Neural crest cell (in vitro differentiated cells): ENCODE measurements around the gene SORCS2. TPM values are rescaled to one million over a fixed set of nuclear protein-coding genes. Genes with fewer than 3 reads are reported as not detected.

ENCODE experiments used
- DNase-seq: peaks from one replicate; pipeline ENCODE4 v3.0.0; 2021; ENCODE audit warnings: low read depth, mixed read lengths, low spot score
- H3K27ac Mint-ChIP-seq: one replicate; pipeline ENCODE4 v1.8.0; 2021; ENCODE audit warnings: mild to moderate bottlenecking, mixed read lengths; ENCODE audit not compliant: unreplicated experiment
- H3K27me3 Mint-ChIP-seq: 2 replicates; pipeline ENCODE4 v1.8.0; 2021; ENCODE audit warnings: low read depth, mild to moderate bottlenecking, mixed read lengths
- H3K36me3 Mint-ChIP-seq: 2 replicates; pipeline ENCODE4 v1.8.0; 2021; ENCODE audit warnings: low read depth, mild to moderate bottlenecking, mixed read lengths
- H3K4me1 Mint-ChIP-seq: 2 replicates; pipeline ENCODE4 v1.8.0; 2021; ENCODE audit warnings: mixed read lengths
- H3K4me3 Mint-ChIP-seq: one replicate; pipeline ENCODE4 v1.8.0; 2021; ENCODE audit warnings: mild to moderate bottlenecking, mixed read lengths
- H3K9me3 Mint-ChIP-seq: 2 replicates; pipeline ENCODE4 v1.8.0; 2021; ENCODE audit warnings: mixed read lengths
- total RNA-seq: library from RNA; stranded (reverse); gene quantifications from 2 replicates; pipeline ENCODE4 v1.2.1, GENCODE V29; 2021
- TF ChIP-seq, protein P1 (sequence below): fragments of 200-600 bp; sonication (generic); conservative IDR thresholded peaks from 2 replicates; pipeline ENCODE4 v1.5.0; 2021; ENCODE audit warnings: antibody characterized with exemption, mild to moderate bottlenecking

The SORCS2 gene
- total RNA-seq, 1 donor from 2014 or later, result 1.1 TPM

DNA sequence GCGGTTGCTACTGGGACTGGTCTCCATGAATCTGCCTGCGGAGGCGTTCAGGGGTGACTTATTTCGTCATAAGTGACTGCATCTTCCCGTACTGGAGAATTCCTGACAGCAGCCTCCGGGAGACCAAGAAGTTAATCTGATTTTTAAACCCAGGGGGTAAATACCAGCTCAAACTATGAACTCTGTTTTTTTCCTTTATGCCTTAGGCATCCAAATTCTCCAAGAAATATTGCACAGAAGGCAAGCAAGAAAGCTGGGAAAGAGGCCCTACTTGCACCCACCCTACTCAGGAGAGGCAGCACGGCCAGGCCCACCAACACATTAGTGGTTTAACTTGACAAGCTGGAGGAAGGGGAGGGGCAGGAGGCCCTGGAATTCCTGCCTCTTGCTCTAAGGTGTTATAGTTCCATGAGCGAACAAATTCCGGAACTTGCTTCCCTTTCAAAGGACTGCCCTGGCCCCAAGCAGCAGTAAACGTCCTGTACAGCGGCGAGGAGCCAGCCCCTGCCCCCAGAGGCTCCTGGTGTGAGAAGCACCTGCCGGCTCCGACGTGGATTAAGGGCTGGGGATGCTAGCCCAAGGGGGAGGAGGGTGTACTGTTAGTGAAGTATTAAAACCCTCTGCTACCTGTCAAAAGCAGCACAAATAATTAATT lies 570.2 kb downstream of the SORCS2 start:
- Mint-ChIP-seq H3K36me3 (peaks cover 4% of the 10 kb centered on the region), H3K4me3 (no peak overlapping the region), H3K27ac (no peak overlapping the region), H3K9me3 (no peaks in the 10 kb centered on the region), H3K27me3 (no peaks in the 10 kb centered on the region), H3K4me1 (peaks cover 17% of the 10 kb centered on the region)
- TF ChIP-seq, protein P1, sequence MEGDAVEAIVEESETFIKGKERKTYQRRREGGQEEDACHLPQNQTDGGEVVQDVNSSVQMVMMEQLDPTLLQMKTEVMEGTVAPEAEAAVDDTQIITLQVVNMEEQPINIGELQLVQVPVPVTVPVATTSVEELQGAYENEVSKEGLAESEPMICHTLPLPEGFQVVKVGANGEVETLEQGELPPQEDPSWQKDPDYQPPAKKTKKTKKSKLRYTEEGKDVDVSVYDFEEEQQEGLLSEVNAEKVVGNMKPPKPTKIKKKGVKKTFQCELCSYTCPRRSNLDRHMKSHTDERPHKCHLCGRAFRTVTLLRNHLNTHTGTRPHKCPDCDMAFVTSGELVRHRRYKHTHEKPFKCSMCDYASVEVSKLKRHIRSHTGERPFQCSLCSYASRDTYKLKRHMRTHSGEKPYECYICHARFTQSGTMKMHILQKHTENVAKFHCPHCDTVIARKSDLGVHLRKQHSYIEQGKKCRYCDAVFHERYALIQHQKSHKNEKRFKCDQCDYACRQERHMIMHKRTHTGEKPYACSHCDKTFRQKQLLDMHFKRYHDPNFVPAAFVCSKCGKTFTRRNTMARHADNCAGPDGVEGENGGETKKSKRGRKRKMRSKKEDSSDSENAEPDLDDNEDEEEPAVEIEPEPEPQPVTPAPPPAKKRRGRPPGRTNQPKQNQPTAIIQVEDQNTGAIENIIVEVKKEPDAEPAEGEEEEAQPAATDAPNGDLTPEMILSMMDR, result no peak
- DNase-seq, result no peak

DNA sequence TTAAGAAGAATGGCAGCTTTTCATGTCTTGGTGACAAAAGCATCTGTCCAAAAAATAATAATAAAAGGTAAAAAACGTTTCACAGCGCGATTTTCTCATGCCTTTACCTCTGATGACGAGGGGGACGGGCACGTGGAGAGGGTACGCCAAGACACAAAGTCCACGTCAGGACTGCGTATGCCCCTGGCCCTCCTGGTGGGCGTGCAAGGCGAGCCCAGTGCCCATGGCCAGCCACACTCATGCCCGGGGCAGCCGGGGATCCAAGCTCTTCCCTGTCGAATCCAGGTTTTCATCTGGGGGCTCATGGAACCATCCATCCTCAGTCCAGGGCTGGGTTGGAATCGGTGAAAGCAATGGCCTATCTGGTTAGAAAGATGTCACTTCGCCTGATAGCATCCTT lies 570.8 kb downstream of the SORCS2 start:
- H3K4me1 Mint-ChIP-seq, result peaks cover 11% of the 10 kb centered on the region
- DNase-seq, result no peak
- TF ChIP-seq, protein P1, result no peak
- H3K9me3 Mint-ChIP-seq, result no peaks in the 10 kb centered on the region
- H3K36me3 Mint-ChIP-seq, result peaks cover 4% of the 10 kb centered on the region
- H3K27me3 Mint-ChIP-seq, result no peaks in the 10 kb centered on the region
- no peak overlapping the region for H3K27ac Mint-ChIP-seq
- H3K4me3 Mint-ChIP-seq, result no peak overlapping the region

DNA sequence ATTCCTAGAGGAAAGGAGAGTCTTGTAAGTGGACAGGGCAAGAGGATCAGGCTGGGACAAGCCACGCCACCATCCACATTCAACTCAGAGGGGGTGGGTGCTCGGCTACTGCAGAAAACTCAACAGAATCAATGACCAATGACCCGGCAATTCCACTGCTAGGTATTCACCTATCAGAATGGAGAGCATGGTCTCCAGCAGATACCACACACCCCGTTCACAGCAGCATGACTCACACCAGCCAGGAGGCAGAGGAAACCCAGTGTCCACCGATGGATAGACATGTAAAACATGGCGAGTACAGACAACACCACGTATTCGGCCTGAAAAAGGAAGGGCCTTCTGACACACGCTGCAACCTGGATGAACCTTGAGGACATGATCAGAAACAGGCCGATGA lies 571.5 kb downstream of the SORCS2 start:
- DNase-seq, result no peak
- TF ChIP-seq, protein P1, result no peak
- Mint-ChIP-seq H3K9me3 (no peaks in the 10 kb centered on the region), H3K4me1 (peaks cover 6% of the 10 kb centered on the region), H3K4me3 (no peak overlapping the region), H3K36me3 (peaks cover 4% of the 10 kb centered on the region), H3K27ac (no peak overlapping the region), H3K27me3 (no peaks in the 10 kb centered on the region)

DNA sequence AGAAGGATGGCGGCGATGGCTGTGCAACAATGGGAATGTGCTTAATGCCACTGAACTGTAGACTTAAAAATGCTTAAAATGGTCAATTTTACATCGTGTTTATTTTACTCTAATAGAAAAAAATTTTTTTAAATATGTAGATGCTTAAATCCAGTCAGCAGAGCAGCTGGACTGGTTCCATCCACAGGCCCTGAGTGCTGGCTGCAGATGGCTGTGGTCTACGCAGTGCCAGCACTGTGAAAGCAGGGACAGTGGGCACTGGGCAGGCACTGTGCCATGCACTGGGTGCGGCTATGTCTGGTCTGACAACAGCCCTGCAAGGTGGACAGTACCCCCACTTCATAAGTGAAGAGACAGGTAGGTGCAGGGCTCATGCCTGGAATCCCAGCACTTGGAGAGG lies 572.1 kb downstream of the SORCS2 start:
- no peak overlapping the region for H3K4me3 Mint-ChIP-seq
- TF ChIP-seq, protein P1, result no peak
- no peak for DNase-seq
- peaks cover 4% of the 10 kb centered on the region for H3K36me3 Mint-ChIP-seq
- no peak overlapping the region for H3K27ac Mint-ChIP-seq
- H3K9me3 Mint-ChIP-seq, result no peaks in the 10 kb centered on the region
- peaks cover 6% of the 10 kb centered on the region for H3K4me1 Mint-ChIP-seq
- no peaks in the 10 kb centered on the region for H3K27me3 Mint-ChIP-seq

DNA sequence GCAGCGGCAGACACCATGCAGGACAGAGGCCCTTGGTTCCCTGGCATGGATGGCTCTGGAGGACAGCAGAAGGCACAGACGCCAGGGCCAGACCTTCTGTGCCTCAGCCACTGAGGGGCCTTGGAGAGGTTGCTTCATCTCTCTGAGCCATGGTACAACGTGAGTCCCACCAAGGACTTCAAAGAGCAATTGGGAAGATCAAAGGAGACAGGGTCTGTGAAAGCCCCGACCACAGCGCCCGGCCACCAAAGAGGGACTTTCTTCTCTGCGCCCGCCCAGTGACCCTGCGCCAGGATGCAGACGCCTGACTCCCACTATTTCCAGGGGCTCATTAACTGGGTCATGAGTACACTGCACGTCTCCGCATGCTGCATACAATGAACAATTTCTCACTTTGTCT lies 573.3 kb downstream of the SORCS2 start:
- Mint-ChIP-seq H3K9me3 (no peaks in the 10 kb centered on the region), H3K36me3 (peaks cover 4% of the 10 kb centered on the region), H3K4me1 (peaks cover 16% of the 10 kb centered on the region), H3K27me3 (no peaks in the 10 kb centered on the region), H3K4me3 (no peak overlapping the region), H3K27ac (peak overlapping the region; percentile 70)
- DNase-seq, result no peak
- TF ChIP-seq, protein P1, result no peak
